Fibroblast of the aortic adventitia (primary cell): Measurements from ENCODE around the gene CRY1. TPM values are rescaled to one million over a fixed set of nuclear protein-coding genes. Genes with fewer than 3 reads are reported as not detected.

Experiments used
- DNase-seq: peaks from one replicate; pipeline ENCODE4 v3.0.0-alpha.2; 2010; ENCODE audit warnings: low read depth
- H3K4me3 ChIP-seq: 2 replicates; pipeline ENCODE4 v1.5.1; 2011; ENCODE audit warnings: low read depth, mild to moderate bottlenecking, control low read depth, low read length, moderate library complexity
- CTCF ChIP-seq: IDR thresholded peaks from 2 replicates; pipeline ENCODE4 v1.5.1; 2011; ENCODE audit warnings: mild to moderate bottlenecking, low read length, control low read depth, inconsistent platforms; ENCODE audit not compliant: insufficient read depth
- total RNA-seq: library from RNA; depleted of rRNA; stranded (reverse); fragments of >200 nt; gene quantifications from 2 replicates; pipeline ENCODE4 v1.2.3, GENCODE V29; 2012; ENCODE audit warnings: low replicate concordance

Gene CRY1
- total RNA-seq, 1 donor = 19.2 TPM

GRCh38 chr12:107125833-107126232, 32.5 kb upstream of the CRY1 start:
- H3K4me3 ChIP-seq = no peak overlapping the region
- TF ChIP-seq CTCF = no peak
- DNase-seq = no peak

GRCh38 chr12:107122452-107122958, 29.2 kb upstream of the CRY1 start:
- DNase-seq = no peak
- TF ChIP-seq CTCF = no peak
- no peak overlapping the region for H3K4me3 ChIP-seq

GRCh38 chr12:107119091-107119490, 25.7 kb upstream of the CRY1 start:
- TF ChIP-seq CTCF = no peak
- H3K4me3 ChIP-seq = no peak overlapping the region
- DNase-seq = no peak

GRCh38 chr12:107118624-107119023, 25.3 kb upstream of the CRY1 start:
- DNase-seq = no peak
- H3K4me3 ChIP-seq = no peak overlapping the region
- no peak for TF ChIP-seq CTCF

- DNase-seq = no peak
- TF ChIP-seq CTCF = no peak
- no peak overlapping the region for H3K4me3 ChIP-seq
These were observed 21.8 kb upstream of the CRY1 start for GRCh38 chr12:107115119-107115518.

GRCh38 chr12:107111314-107111713, 18.0 kb upstream of the CRY1 start:
- TF ChIP-seq CTCF = no peak
- H3K4me3 ChIP-seq = no peak overlapping the region
- DNase-seq = no peak
